GM19372 (cell line): Measurements from ENCODE around the gene NFIB.

Experiments
- ATAC-seq: cut with Tn5 transposase; IDR thresholded peaks from one replicate; pipeline ENCODE4 v1.9.1; 2021; ENCODE audit warnings: mild to moderate bottlenecking, low read depth, moderate library complexity; ENCODE audit not compliant: unreplicated experiment

Gene NFIB

DNA sequence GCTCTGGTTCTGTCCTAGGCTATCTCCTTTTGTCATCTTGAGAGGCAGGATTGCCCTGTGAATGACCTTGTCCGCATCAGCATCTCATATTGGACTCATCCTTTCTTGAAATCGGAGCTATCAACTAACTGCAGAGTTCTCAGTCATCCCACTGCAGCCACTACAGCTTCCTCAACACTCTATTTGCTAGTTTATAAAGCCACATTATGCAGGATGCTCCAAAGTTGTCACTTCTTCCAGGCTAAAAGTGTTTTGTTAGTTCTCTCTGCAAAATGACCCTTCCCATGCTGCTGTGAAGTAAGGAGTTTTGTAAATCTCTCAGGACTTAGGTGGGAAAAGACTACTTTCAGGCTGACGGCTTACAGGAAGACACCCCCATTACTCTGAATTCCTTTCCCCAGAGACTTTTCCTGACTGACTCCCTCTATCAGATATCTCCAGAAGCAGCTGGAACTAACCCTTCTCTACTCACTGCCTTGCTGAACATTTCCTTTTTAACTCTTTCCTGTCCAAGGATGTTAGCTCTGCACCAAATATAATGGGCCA lies 257.6 kb downstream of the NFIB start:
- no peak for ATAC-seq

DNA sequence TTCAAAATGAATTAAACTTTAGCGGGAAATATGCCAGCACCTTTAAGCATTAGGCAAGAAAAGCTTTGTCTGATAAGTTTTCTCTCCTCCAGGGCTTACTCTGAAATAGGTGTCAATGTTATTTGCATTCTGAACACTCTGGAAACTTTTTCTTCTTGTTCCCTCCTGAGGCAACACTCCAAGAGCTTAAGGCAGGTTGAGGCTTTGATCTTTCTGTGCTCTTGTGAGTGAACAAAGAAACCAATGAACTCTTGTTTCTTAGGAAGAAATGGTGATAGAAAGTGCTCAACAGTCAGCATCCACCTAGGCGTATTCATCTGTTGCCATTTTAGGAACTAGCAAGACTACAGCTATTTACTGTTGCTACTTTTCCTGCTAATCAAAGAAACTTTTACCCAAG lies 259.8 kb downstream of the NFIB start:
- no peak for ATAC-seq

DNA sequence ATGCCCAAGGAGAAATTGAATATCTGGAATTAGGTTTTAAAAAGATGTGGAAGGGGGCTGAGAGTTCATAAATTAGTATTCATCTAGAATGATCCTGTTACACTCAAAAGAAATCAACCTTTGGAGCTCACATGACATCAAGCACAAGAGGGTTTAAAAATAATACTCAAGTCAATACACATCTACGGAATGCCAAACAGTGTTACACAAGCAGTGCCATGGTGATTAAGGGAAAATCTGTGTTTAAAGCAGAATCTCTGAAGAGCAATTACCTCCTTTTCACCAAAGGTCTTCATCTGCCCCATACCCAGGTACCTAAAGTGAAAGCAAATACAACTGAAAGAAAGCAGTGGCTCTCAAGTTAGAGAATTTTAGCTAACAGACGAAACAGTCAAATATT lies 261.6 kb downstream of the NFIB start:
- ATAC-seq: no peak

DNA sequence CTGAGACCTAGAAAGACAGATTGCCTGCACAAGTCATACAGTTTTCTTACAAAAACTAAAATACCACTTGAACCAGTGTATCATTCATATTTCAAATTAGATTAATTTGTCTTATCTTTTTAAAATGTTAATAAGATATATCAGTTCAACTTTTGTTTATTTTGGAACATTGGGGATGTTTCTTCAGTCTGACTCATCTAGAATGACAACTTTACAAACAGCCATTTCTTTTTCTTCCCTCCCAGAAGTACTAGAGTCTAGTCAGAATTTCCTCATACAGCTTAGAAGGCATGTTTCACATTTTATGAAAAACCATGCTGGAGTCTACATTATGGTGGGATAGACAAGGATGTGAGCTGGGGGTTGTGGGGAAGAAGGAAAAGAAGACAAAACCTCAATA lies 262.5 kb downstream of the NFIB start:
- ATAC-seq: no peak

DNA sequence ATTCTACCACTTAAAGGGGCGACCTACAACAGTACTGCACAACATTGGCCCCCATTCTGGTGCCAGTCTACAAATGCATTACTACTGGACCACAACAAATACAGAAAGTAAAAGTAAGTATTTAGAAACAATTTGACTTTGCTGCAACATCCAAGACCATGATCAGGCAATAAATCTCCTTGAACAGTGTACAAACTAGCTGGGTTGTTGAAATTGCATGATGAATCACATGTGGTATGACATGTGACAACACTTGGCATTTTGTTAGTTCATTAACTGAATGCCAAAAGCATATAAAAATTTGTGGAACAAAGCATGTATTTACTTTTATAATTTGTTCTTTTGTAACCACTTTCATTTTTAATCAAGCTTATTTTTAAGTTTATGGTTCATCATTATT lies 270.5 kb downstream of the NFIB start:
- ATAC-seq: no peak

DNA sequence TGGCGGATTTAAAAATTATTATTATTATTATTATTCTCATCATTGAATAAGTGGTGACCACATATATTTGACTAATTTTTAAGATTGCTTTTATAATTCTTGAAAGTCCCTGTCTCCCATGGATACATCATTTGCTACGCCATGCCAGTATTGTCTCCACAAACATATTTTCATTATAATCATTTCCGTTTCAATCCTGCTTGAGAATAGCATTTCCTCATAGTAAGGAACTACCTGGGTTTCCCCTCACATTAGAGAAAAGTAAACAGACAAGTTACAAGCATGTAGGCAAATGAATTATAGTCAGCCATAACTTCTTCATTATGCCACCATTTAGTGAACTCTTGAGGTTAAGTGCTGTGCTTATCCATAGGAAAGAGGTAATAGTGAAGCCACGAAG lies 276.6 kb downstream of the NFIB start:
- no peak for ATAC-seq

DNA sequence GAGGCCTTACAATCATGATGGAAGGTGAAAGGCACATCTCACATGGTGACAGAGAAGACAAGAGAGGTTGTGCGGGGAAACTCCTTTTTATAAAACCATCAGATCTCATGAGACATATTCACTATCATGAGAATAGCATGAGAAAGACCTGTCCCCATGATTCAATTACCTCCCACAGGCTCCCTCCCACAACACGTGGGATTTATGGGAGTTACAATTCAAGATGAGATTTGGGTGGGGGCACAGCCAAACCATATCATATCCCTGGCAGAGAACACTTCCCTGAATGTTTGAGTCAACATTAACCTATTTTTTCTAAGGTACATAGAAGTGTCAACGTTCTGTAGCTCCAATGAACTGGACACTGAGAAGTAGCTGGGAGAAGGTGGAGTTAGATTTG lies 280.9 kb downstream of the NFIB start:
- ATAC-seq: no peak
